Purkinje cell (primary cell): ENCODE data around the gene RPTOR. TPM values are rescaled to one million over a fixed set of nuclear protein-coding genes. Genes with fewer than 3 reads are reported as not detected.

Source experiments
- polyA plus RNA-seq: library from polyadenylated mRNA; unstranded; fragments of >200 nt; fragmentation: Nextera tagmentation; gene quantifications from 2 replicates; pipeline ENCODE4 v1.2.1, GENCODE V29; 2014

Gene RPTOR, protein sequence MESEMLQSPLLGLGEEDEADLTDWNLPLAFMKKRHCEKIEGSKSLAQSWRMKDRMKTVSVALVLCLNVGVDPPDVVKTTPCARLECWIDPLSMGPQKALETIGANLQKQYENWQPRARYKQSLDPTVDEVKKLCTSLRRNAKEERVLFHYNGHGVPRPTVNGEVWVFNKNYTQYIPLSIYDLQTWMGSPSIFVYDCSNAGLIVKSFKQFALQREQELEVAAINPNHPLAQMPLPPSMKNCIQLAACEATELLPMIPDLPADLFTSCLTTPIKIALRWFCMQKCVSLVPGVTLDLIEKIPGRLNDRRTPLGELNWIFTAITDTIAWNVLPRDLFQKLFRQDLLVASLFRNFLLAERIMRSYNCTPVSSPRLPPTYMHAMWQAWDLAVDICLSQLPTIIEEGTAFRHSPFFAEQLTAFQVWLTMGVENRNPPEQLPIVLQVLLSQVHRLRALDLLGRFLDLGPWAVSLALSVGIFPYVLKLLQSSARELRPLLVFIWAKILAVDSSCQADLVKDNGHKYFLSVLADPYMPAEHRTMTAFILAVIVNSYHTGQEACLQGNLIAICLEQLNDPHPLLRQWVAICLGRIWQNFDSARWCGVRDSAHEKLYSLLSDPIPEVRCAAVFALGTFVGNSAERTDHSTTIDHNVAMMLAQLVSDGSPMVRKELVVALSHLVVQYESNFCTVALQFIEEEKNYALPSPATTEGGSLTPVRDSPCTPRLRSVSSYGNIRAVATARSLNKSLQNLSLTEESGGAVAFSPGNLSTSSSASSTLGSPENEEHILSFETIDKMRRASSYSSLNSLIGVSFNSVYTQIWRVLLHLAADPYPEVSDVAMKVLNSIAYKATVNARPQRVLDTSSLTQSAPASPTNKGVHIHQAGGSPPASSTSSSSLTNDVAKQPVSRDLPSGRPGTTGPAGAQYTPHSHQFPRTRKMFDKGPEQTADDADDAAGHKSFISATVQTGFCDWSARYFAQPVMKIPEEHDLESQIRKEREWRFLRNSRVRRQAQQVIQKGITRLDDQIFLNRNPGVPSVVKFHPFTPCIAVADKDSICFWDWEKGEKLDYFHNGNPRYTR (N-terminal part only)
- polyA plus RNA-seq = 0.24 and 2.2 TPM in 2 replicates

DNA sequence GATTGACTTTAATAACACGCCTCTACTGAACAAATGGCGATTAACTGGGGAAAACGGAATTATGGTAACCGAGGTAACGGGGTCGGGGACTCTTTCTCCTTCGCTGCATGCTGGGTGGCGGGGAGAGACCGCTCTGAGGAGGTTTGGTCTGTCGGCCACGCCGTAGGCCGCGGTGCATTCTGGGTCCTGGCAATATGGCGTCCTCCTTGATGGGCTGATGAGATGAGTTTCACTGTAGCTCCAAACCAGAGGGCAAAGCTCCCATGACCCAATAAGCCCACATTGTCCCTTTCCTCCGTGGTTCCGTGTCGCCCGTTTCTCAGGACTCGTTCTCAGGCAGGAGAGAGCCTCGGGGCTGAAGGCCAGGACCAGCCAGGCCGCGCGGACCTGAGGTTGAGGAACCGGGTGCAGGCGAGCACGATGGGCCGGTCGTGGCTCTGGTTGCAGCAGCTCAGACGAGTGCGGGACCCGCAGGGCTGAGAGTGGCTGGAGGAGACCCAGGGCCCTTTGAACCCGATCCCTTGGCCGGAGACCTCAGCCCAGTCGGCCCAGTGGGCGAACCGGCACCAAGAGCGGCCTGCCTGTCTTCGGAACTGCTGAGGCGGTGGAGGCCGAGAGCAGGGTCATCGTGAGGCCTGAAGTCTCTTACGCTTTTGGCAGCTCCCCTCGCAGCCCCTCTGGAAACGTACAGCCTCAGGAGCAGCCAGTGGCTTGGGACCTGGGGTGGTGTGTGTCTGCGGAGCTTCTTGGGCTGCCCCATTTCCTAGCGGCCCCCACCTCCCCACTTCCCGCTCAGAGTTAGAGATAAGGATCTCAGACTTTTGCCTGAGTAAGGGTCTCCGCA lies at the start of gene RPTOR:
Gene RPTOR (plus strand): TSS at position 184 of the 844 bp plus-strand sequence. CDS start 792 bp downstream, outside the sequence.

DNA sequence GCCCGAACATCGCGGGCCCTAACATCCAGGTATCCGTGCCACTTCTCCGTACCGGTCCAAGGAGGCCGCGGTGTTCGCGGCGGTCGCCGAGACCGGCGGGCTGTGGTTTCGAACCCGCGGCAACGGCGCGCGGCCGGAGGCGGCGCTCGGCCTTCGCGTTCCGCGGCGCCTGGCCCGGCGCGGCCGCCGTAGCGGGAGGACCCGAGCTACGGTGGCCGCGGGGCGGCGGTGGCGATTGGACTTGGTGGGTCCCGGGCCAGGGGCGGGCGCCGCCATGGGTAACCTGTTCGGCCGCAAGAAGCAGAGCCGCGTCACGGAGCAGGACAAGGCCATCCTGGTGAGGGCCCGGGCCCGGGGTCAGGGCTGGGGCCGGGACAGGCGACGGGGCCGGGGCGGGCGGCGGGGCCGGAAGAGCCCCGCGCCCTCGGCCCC lies 447.0 kb downstream of the RPTOR start, which contains the start of gene CHMP6:
Gene CHMP6 (plus strand): TSS at position 197 of the 432 bp plus-strand sequence. CDS start 78 bp downstream, at position 275.

Other genes starting within 250 kb of the RPTOR start
- gene ENDOV, start 129.7 kb upstream of the RPTOR start, polyA plus RNA-seq = 5.9 and 9.2 TPM in 2 replicates
- 235 and 298 TPM in 2 replicates for gene NPTX1, start 68.2 kb upstream of the RPTOR start, polyA plus RNA-seq